ENCODE measurements around the gene DACH1.

DNA sequence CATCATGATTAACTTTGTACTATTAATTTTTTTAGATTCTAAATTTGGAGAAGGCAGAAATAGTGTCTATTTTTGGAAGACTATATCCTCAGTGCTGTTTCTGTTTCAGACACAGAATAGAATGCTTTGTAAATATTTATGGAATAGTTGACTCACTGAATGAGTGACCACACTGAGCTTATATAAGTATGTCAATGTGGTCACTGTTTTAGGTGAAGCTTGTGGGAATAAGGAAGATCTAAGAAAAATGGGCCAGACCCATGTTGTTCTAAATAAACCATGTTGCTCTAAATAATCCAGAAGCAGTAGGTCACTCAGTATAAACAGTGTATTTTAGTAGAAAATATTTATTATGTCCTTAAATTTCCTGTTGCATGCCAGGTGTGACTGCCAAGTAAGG lies 45.5 kb upstream of the DACH1 start:
- no peak for TF ChIP-seq POLR2AphosphoS5 (IDR thresholded peaks at IDR 0.05; ENCODE audit: low read depth, low read length)
- TF ChIP-seq TAF1 (IDR thresholded peaks at IDR 0.05; ENCODE audit: borderline replicate concordance, low read depth, low read length) = no peak
